ENCODE data around the gene POP4. TPM values are rescaled to one million over a fixed set of nuclear protein-coding genes. Genes with fewer than 3 reads are reported as not detected.

Gene POP4
- total and polyA plus RNA-seq, 2 of the 8 experiments (the other 6 are each of a cell fraction or from before 2014, with no cell fraction given): 29.1 to 41.5 TPM

DNA sequence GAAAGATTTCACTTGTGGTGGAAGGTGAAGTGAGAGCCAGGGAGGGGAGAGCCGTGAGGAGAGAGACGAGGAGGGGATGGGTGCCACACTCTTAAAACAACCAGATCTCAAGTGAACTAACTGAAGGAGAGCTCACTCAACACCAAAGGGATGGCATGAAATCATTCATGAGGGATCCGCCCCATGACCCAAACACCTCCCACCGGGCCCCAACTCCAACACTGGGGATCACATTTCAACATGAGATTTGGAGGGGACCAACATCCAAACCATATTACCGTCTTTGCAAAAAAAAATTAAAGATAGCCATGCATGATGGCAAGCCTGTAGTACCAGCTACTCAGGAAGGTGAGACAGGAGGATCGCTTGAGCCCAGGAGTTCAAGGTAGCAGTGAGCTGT is 34.9 kb upstream of the POP4 start:
- H4K91ac ChIP-seq (replicated peaks; ENCODE audit: insufficient read length, low read length): no peak overlapping the region
- no peaks in the 10 kb centered on the region for H3K79me1 ChIP-seq (ENCODE audit: low read depth, low read length)
- no peak overlapping the region for H3K27ac ChIP-seq (ENCODE audit: low read depth, low read length)
- 86% methylated on average over 6 of the region's 6 CpGs; no CpG with 5 or more reads in 1 of the 2 experiments for WGBS, 2 experiments (ENCODE audit: extremely low coverage in 1 of 2, insufficient coverage in 1 of 2, insufficient read length in 1 of 2, insufficient replicate concordance in 2 of 2, low coverage in 1 of 2, low lambda C conversion rate in 2 of 2, missing lambda C conversion rate in 1 of 2)
- H3K4me2 ChIP-seq (ENCODE audit: insufficient read depth in 1 of 2, low read depth in 2 of 2, low read length in 2 of 2): no peak overlapping the region
- no peak overlapping the region for H2AK5ac ChIP-seq (ENCODE audit: low read depth, low read length)
- no peak overlapping the region for H2BK20ac ChIP-seq (ENCODE audit: low read length)
- POLR2A ChIA-PET (ENCODE audit: partially characterized antibody): interaction anchor here (0.7 kb wide), 1 partner anchor 1576 kb away, joined by 3 read pairs; no protein-coding TSS in a partner anchor
- no peak overlapping the region for H3K4ac ChIP-seq (replicated peaks; ENCODE audit: insufficient read length, low read depth, low read length)
- no peak overlapping the region for H2BK12ac ChIP-seq (ENCODE audit: low read depth, low read length)
- no peak overlapping the region for H2BK5ac ChIP-seq (ENCODE audit: low read depth, low read length)
- H3K9me3 ChIP-seq (ENCODE audit: insufficient read depth in 2 of 2, low read depth in 1 of 2, low read length in 1 of 2): no peaks in the 10 kb centered on the region
- no peak overlapping the region for H2BK120ac ChIP-seq (replicated peaks; ENCODE audit: low read depth, low read length)
- H3K14ac ChIP-seq (ENCODE audit: insufficient read length): no peak overlapping the region
- H3K23ac ChIP-seq (ENCODE audit: insufficient read length): no peak overlapping the region
- no peaks in the 10 kb centered on the region; a peak in 1 of 7 replicates for H3K27me3 ChIP-seq (replicated peaks in 1 of 4; ENCODE audit: control insufficient read depth in 3 of 4, extremely low read depth in 1 of 4, insufficient read depth in 3 of 4, low read length in 3 of 4)
- no peak overlapping the region for H3K4me3 ChIP-seq (ENCODE audit: extremely low read depth in 1 of 4, insufficient read depth in 2 of 4, low read depth in 3 of 4, low read length in 4 of 4)
- DNase-seq (ENCODE audit: low read depth in 1 of 2, low spot score in 2 of 2) (no peak), FAIRE-seq (no peak)
- no peak overlapping the region for H2AFZ ChIP-seq (ENCODE audit: low read length)
- CTCF ChIA-PET (ENCODE audit: partially characterized antibody): no interaction called here
- H3K36me3 ChIP-seq (ENCODE audit: control insufficient read depth in 2 of 4, insufficient read depth in 4 of 4, low read length in 3 of 4): no peaks in the 10 kb centered on the region
- no peaks in the 10 kb centered on the region for H3K79me2 ChIP-seq (ENCODE audit: control insufficient read depth in 1 of 2, insufficient read depth in 2 of 2, low read length in 2 of 2)
- peaks cover 0 to 10% (median 3%) of the 10 kb centered on the region in 4 experiments; a peak in 4 of 7 replicates for H3K4me1 ChIP-seq (replicated peaks in 1 of 4; ENCODE audit: control insufficient read depth in 3 of 4, insufficient read depth in 4 of 4, low read length in 3 of 4)
- no peak overlapping the region for H4K8ac ChIP-seq (ENCODE audit: extremely low read depth, insufficient read depth, low read length)
- H3K9ac ChIP-seq (replicated peaks in 1 of 4; ENCODE audit: extremely low read depth in 1 of 4, low read depth in 3 of 4, low read length in 3 of 4): no peak overlapping the region
- H3K18ac ChIP-seq (ENCODE audit: extremely low read depth, low read length): no peak overlapping the region
- H4K20me1 ChIP-seq (replicated peaks in 1 of 2; ENCODE audit: control insufficient read depth in 1 of 2, insufficient read depth in 2 of 2, low read length in 2 of 2): peaks cover 0 to 1% of the 10 kb centered on the region in 2 experiments
- no peak overlapping the region for H4K5ac ChIP-seq (ENCODE audit: insufficient read length, low read depth, low read length)
- no peak overlapping the region for H2BK15ac ChIP-seq (ENCODE audit: low read length)
- H3K56ac ChIP-seq (replicated peaks; ENCODE audit: insufficient read length, low read depth, low read length): no peak overlapping the region
- no peaks in the 10 kb centered on the region for H3K23me2 ChIP-seq (ENCODE audit: low read depth, low read length)
- TF ChIP-seq SIX5 (IDR thresholded peaks at IDR 0.05; ENCODE audit: low read depth, low read length): no peak
- TF ChIP-seq, protein P1, sequence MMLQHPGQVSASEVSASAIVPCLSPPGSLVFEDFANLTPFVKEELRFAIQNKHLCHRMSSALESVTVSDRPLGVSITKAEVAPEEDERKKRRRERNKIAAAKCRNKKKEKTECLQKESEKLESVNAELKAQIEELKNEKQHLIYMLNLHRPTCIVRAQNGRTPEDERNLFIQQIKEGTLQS (IDR thresholded peaks at IDR 0.05; ENCODE audit: insufficient read depth, low read depth, low read length): no peak
